ENCODE data around the gene RPRD1B. TPM values are rescaled to one million over a fixed set of nuclear protein-coding genes. Genes with fewer than 3 reads are reported as not detected.
A peak's percentile ranks its signal among the peaks of the same experiment; 100 is the strongest.

Gene RPRD1B
- total and polyA plus RNA-seq, 8 donors = 25.7 to 50.9 (median 47.4) TPM

DNA sequence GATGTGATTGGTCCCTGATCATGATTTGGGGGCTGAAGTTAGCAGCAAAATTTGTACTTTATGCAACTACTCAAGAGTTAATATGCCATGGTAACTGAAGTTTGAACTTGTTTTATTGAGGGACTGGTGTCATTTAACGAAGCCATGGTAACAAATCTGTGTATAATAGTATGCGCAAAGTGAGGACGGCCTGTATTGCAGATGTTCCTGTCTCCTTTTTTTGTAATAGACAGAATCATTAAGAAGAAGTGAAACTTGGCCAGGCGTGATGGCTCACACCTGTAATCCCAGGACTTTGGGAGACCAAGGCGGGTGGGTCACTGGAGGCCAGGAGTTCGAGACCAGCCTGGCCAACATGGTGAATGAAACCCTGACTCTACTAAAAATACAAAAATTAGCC, 22.3 kb downstream of the RPRD1B start:
- DNase-seq (no peak), ATAC-seq (no peak)
- no peak overlapping the region for H3K27ac ChIP-seq
- no peaks in the 10 kb centered on the region for H3K9me3 ChIP-seq
- TF ChIP-seq, protein P1, sequence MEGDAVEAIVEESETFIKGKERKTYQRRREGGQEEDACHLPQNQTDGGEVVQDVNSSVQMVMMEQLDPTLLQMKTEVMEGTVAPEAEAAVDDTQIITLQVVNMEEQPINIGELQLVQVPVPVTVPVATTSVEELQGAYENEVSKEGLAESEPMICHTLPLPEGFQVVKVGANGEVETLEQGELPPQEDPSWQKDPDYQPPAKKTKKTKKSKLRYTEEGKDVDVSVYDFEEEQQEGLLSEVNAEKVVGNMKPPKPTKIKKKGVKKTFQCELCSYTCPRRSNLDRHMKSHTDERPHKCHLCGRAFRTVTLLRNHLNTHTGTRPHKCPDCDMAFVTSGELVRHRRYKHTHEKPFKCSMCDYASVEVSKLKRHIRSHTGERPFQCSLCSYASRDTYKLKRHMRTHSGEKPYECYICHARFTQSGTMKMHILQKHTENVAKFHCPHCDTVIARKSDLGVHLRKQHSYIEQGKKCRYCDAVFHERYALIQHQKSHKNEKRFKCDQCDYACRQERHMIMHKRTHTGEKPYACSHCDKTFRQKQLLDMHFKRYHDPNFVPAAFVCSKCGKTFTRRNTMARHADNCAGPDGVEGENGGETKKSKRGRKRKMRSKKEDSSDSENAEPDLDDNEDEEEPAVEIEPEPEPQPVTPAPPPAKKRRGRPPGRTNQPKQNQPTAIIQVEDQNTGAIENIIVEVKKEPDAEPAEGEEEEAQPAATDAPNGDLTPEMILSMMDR (IDR thresholded peaks at IDR 0.05) = no peak
- peaks cover 0 to 57% of the 10 kb centered on the region in 2 donors for H3K36me3 ChIP-seq
- H3K27me3 ChIP-seq = no peaks in the 10 kb centered on the region
- intact Hi-C loops (cut with DNase I) = loop anchor here in 1 of 2 donors (5.0 kb wide), 1 partner anchor 166 kb away; no protein-coding TSS in a partner anchor
- peaks cover 6 to 8% of the 10 kb centered on the region in 2 donors for H3K4me1 ChIP-seq
- no peak overlapping the region for H3K4me3 ChIP-seq

DNA sequence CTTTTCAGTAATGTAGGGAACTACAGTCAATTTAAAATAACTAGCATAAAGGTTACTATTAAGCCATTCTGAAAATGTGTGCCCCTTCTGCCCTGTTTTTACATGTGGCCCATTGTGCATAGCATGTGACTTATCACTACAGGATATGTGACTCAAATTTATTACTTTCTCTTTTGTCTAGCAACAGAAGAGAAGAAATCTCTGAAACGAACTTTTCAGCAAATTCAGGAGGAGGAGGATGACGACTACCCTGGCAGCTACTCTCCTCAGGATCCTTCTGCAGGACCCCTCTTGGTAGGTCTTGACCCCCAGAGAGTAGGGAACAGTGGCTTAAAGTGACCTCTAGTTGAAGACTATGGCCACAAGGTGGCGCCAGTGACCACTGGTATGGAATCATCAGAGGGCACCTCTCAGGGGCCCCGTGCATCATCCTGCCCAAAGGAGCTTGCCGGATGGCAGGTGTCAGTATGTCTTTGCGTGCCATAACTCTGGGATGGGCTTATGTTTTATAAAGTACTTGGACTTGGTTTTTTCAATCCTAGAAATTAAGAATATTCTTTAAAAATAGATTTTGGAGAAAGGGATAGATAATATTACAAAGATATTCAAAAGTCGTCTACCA, 23.9 kb downstream of the RPRD1B start:
- no peak overlapping the region for H3K4me3 ChIP-seq
- peaks cover 4 to 6% of the 10 kb centered on the region in 2 donors for H3K4me1 ChIP-seq
- TF ChIP-seq, protein P1 (IDR thresholded peaks at IDR 0.05) = peak; percentile 86 to 87
- peaks cover 0 to 56% of the 10 kb centered on the region in 2 donors for H3K36me3 ChIP-seq
- intact Hi-C loops (cut with DNase I) = loop anchor here in 1 of 2 donors (5.0 kb wide), 1 partner anchor 165 kb away; no protein-coding TSS in a partner anchor
- peak; percentile 63 to 91 (median 80) for DNase-seq
- ATAC-seq = peak; percentile 83
- no peak overlapping the region for H3K27ac ChIP-seq
- no peaks in the 10 kb centered on the region for H3K27me3 ChIP-seq
- no peaks in the 10 kb centered on the region for H3K9me3 ChIP-seq

DNA sequence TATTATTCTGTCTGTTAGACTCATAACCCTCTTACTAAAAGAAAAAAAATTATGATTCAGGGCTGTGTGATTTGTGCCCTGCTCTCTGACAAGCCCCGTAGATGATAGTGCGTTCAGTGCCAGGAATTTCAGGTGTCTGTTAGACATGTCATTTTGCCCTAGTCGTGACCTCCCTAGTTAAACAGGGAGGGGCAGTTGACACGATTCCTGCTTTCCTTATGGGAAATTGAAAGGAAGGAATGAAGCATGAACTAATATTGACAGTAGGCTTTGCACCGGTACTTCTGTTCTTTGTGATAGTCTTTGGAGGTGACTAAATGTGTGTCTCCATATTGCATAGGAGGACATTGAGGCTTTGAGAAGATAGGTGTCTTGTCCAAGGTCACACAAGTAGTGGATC, 26.3 kb downstream of the RPRD1B start:
- peaks cover 0 to 74% of the 10 kb centered on the region in 2 donors for H3K36me3 ChIP-seq
- intact Hi-C loops (cut with DNase I) = loop anchor here in 1 of 2 donors (5.0 kb wide), 1 partner anchor 162 kb away; no protein-coding TSS in a partner anchor
- ATAC-seq (peak; percentile 66), DNase-seq (no peak)
- no peak overlapping the region for H3K4me3 ChIP-seq
- no peaks in the 10 kb centered on the region for H3K9me3 ChIP-seq
- peaks cover 4 to 6% of the 10 kb centered on the region in 2 donors for H3K4me1 ChIP-seq
- TF ChIP-seq, protein P1 (IDR thresholded peaks at IDR 0.05) = no peak
- no peaks in the 10 kb centered on the region for H3K27me3 ChIP-seq
- H3K27ac ChIP-seq = no peak overlapping the region

DNA sequence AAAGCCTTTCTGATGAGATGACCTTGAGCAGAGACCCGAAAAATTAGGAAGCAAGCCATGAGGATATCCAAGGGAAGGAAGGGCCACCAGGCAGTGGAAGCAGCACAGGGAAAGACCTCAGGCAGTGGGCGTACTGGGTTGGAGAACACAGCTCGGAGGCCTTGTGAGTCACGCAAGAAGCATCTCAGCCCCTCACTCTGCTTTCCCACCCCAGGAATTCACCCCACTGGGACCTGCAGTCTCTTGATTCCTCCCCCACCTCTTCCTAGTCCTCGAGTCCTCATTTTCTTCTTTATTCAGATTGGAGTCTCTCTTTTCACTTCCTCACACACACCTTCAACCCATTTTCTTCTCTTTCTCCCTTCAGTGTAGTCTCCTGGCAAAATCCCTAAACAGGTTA, 27.0 kb downstream of the RPRD1B start:
- H3K27me3 ChIP-seq = no peaks in the 10 kb centered on the region
- TF ChIP-seq, protein P1 (IDR thresholded peaks at IDR 0.05) = no peak
- no peak overlapping the region for H3K4me3 ChIP-seq
- H3K27ac ChIP-seq = no peak overlapping the region
- H3K4me1 ChIP-seq = peaks cover 4 to 6% of the 10 kb centered on the region in 2 donors
- intact Hi-C loops (cut with DNase I) = no loop called here
- H3K9me3 ChIP-seq = no peaks in the 10 kb centered on the region
- ATAC-seq (no peak), DNase-seq (no peak)
- peaks cover 0 to 78% of the 10 kb centered on the region in 2 donors for H3K36me3 ChIP-seq

DNA sequence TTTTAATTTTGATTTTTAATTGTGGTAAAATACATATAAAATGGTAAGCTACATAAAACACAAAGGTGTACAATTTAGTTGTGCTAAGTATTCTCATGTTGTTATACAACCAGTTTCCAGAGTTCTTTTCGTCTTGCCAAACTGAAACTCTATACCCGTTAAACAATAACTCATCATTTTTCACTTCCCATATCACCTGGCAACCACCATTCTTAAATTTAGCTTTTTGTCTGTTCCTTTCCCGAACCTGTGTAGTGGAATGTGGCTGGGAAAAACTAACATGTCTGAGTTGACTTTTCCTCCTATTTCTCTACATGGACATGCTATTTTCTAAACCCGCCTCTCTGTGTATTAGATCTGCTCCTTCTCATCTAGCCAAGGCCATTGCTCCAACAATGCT, 27.6 kb downstream of the RPRD1B start:
- peaks cover 0 to 83% of the 10 kb centered on the region in 2 donors for H3K36me3 ChIP-seq
- ATAC-seq (no peak), DNase-seq (no peak)
- TF ChIP-seq, protein P1 (IDR thresholded peaks at IDR 0.05) = no peak
- H3K9me3 ChIP-seq = no peaks in the 10 kb centered on the region
- no peaks in the 10 kb centered on the region for H3K27me3 ChIP-seq
- no peak overlapping the region for H3K27ac ChIP-seq
- H3K4me3 ChIP-seq = no peak overlapping the region
- peaks cover 4 to 6% of the 10 kb centered on the region in 2 donors for H3K4me1 ChIP-seq
- intact Hi-C loops (cut with DNase I) = no loop called here

Data from left lung (tissue), 10 donors.